Fibroblast of skin of left biceps (primary cell): ENCODE data around the gene UBASH3A.
"Not testable (repeated sequence)": the region's sequence is repeated elsewhere in the genome, so short reads cannot be mapped to it uniquely, and the experiment has no call there.

Source experiments
- DNase-seq, 2 experiments: peaks; one replicate each; pipeline ENCODE4 v3.0.0-alpha.2; 2013; ENCODE audit warnings: low read depth in 2 of 2

UBASH3A gene

GRCh38 chr21:42467140-42467983 is 63.7 kb downstream of the UBASH3A start:
- DNase-seq: no peak

- DNase-seq: no peak
Observed at GRCh38 chr21:42468491-42469131, 64.9 kb downstream of the UBASH3A start.

- DNase-seq: no peak
Observed at GRCh38 chr21:42469272-42469671, 65.6 kb downstream of the UBASH3A start.

- DNase-seq: not testable (repeated sequence)
Observed at GRCh38 chr21:42469726-42470125, 66.0 kb downstream of the UBASH3A start.

- DNase-seq: no peak
Observed at GRCh38 chr21:42471206-42471605, 67.5 kb downstream of the UBASH3A start.

- DNase-seq: no peak
Observed at GRCh38 chr21:42471716-42472330, 68.1 kb downstream of the UBASH3A start.

GRCh38 chr21:42472521-42472920 is 68.8 kb downstream of the UBASH3A start:
- DNase-seq: no peak

- DNase-seq: no peak
Observed at GRCh38 chr21:42473498-42474042, 69.9 kb downstream of the UBASH3A start.

- DNase-seq: no peak
Observed at GRCh38 chr21:42474043-42474831, 70.5 kb downstream of the UBASH3A start.

- DNase-seq: no peak
Observed at GRCh38 chr21:42475036-42475435, 71.3 kb downstream of the UBASH3A start.

- no peak for DNase-seq
Observed at GRCh38 chr21:42475526-42476387, 72.1 kb downstream of the UBASH3A start.

GRCh38 chr21:42476388-42477331 is 73.0 kb downstream of the UBASH3A start:
- no peak for DNase-seq

- no peak for DNase-seq
Observed at GRCh38 chr21:42478504-42478903, 74.8 kb downstream of the UBASH3A start.

- no peak for DNase-seq
Observed at GRCh38 chr21:42479582-42479981, 75.9 kb downstream of the UBASH3A start.

- DNase-seq: no peak
Observed at GRCh38 chr21:42480736-42481135, 77.0 kb downstream of the UBASH3A start.

- DNase-seq: no peak
Observed at GRCh38 chr21:42481169-42481568, 77.5 kb downstream of the UBASH3A start.

- no peak for DNase-seq
Observed at GRCh38 chr21:42484966-42485365, 81.3 kb downstream of the UBASH3A start.

GRCh38 chr21:42486072-42486471 is 82.4 kb downstream of the UBASH3A start:
- no peak for DNase-seq

- no peak for DNase-seq
Observed at GRCh38 chr21:42486531-42486930, 82.8 kb downstream of the UBASH3A start.
